NCI-H82 treated with DMSO at 0.1 percent for 48 hours (cell line): Measurements from ENCODE around the gene MACROD2.

Experiments
- DNase-seq: peaks from one replicate; lab custom pipeline; 2025; ENCODE audit not compliant: unreplicated experiment; lab: John Stamatoyannopoulos, UW

MACROD2 gene

DNA sequence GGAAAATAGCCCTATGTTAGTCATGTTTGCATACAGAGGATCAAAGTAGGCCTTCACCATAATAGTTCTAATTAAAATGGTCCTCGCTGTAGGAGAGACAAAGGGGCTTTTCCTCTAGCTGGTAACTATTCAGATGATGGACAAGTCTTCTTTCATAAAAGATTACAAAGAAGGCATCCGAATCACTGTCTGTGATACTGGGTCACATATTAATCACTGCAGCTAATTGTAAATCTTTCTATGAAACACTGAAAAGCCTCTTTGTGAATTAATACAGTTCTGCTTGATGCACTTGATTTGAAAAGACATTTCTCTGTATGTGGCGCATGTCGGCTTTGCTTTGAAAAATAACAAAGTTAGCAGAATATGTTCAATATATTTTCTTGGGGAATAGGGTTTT is 2057.1 kb downstream of the MACROD2 start:
- DNase-seq: no peak

DNA sequence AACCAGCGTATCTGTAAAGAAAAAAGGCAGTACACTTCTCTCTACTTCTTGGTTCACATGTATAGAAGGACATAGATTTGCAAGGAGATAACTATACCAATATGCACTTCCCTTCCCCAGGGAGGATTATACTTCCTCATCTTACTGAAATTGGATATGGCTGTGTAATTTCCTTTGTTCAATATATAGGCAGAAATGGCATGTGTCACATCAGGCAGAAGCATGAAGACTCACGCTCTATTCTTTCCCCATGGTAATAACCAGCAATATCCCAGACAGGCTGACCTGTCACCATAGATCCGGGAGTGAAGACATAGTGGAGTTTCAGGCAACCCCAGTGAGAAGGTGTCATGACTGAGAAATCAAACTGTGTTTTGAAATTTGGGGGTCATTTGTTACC is 2059.7 kb downstream of the MACROD2 start:
- no peak for DNase-seq

DNA sequence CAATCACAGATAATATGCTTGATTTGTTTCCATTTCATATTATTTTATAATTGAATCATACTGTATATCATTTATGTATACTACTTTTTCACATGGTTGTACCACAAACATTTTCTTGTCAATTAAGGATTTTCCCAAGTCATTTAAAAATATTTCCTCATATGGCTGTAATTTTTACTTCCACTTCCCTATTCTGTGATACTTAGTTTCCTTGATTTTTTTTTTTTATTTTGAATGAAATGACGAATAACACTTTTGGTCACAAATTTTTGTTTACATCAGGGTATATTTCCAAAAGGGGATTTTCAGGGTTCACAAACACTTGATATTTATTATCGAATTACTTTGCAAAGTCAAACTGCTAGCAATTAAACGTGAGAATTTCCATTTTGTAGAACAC is 2062.3 kb downstream of the MACROD2 start:
- no peak for DNase-seq

DNA sequence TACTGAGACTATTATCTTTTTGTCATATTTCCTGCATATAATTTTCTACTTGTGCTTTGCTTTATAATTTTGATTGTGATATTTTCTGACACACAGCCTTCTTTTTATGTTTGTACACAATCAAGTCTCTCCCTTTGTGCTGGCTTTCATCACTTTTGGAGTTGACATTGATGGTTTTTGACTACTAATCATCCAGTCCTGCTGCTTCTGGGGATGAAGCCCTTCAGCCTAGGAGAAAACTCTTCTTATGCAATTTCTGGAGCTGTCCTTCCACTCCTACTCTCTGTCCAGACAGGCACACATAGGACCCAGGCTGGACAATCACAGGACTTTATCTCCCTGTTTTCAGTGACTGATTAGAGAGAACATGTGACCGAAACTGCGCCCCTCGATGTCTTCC is 2063.0 kb downstream of the MACROD2 start:
- DNase-seq: no peak

DNA sequence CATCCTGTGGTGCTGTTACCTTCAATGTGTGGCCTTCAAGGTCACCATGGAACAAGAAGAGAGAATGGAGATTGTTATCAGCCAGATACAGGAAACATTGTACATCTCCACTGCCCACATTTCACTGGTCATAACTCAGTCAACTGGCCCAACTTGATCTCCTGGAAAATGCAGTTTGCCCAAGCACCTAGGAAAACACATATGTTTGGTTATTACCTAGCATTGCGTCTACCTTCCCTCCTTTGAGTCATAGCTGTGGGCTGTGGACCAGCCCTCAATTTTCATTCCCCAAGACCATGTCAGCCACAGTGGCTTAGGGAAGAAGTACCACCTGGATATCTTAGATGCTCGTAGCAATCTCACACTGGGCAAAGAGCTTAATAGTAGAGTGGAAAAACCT is 2064.5 kb downstream of the MACROD2 start:
- no peak for DNase-seq

DNA sequence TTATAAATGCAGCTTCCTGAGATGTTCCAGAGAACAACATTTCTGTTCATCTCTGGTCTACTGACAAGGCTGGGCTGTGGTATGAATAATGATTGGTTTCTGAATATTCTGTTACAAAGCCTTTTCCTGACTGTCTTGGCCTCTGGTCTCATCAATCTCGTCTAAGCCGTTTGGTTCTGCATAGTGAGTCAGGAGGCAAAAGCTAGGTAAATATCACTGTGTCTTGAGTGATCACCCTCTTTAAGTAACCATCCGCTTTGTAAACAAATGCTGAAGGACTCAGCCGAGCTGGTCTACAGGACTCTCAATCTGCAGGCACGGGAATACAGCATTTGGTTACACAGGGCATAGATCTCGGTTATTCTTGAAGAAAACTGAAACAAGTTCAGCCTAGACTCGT is 2066.0 kb downstream of the MACROD2 start:
- DNase-seq: no peak

DNA sequence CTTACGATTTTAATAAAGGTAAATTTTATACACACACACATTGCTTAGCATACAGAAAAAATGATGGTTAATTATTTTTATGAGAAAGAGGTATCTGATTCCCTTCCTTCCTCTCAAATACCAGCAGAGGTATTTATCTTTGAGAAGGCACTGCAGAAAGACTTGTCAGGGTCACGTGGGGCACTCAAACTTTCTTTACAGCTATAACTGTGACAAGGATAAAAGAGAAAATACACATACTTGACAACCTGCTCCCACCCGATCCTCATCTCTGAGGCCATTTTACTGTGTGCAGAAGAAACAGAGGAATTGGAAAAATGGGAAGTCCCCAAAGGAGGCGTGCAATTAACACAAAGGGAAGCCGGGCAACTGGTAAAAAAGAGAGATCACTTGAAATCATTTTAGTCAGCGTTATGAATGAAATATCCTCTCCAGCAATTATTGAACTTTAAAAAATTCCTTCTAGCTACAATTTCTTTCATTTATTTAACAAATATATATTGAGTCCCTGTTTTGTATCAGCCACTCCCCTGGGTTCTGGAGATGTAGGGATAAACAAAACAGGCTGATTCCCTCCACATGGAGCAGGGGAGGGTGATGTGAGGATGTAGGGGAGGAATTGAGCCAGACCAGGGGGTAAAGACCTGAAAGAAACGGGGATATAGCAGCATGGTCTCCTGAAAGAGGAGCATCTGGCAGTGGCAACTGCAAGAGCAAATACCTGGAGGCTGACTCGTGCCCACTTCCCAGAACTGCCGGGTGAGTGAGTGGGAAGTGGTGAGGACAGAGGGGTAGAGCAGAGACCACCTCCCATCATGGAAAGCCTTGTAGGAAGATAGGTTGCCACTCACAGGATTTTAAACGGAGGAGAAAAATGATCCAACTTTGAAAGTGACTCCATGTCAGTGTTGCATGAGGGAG is 2067.6 kb downstream of the MACROD2 start:
- no peak for DNase-seq

DNA sequence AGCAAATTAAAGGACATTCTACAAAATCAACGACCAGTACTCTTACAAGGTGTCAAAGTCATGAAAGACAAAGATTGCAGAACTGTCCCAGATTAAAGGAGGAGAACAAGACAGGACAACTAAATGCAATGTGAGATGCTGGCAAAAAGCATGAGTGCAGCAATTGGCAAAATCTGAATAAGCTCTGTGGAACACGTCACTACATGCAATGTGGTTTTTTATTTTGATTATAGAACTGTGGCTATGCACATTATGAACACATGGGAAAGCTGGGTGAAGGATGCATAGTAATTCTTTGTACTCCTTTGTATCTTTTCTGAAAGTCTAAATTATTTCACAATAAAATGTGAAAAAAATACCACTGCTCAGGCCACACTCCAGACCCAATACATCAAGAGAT is 2068.6 kb downstream of the MACROD2 start:
- no peak for DNase-seq

DNA sequence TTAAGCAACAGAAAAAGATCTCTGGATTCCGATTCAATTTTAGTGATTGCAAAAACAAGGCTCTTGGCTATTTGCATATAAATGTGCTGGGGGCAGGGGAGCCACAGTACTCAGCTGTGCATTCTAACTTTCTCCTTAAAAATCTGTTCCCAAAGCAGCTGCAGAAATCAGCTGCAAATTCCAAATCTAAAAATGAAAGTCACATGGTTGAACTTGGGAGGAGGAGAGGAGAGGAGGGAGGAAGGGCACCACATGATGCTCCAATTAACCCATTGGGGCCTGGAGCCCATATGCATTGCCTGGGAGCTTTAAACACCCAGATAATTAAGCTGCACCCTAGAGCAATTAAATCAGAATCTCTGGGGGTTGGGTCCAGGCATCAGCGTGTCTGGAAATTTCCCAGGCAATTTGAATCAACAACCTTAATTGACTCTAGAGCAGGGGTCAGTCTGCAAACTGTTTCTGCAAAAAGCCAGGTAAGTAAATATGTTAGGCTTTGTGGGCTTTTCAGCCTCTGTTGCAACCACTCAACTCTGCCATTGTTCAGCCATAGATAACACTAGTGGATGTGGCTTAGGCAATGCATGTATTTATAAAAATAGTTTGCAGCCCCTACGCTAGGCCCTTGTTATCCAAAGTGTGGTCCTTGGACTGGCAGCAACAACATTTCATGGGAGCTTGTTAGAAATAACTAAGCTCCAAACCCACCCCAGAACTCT is 2069.8 kb downstream of the MACROD2 start:
- no peak for DNase-seq

DNA sequence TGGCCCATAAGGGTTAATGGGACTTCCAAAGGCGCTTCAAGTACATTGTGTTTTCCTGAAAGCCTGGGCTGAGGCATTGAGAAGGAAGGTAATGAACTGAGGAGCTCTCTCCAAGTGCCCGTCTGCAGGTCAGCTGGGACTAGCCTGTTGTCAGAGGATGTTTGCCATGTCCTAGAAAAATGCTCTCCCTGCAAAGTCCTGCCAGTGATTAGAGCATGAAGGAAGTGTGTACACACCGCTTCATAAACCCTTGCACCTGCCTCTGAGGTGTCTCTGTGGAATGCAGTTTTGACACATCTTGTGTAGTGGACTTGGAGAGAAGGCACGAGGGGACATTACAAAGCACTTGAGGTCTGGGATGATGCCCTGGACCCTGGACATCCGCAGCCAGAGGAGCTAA is 2071.3 kb downstream of the MACROD2 start:
- no peak for DNase-seq

DNA sequence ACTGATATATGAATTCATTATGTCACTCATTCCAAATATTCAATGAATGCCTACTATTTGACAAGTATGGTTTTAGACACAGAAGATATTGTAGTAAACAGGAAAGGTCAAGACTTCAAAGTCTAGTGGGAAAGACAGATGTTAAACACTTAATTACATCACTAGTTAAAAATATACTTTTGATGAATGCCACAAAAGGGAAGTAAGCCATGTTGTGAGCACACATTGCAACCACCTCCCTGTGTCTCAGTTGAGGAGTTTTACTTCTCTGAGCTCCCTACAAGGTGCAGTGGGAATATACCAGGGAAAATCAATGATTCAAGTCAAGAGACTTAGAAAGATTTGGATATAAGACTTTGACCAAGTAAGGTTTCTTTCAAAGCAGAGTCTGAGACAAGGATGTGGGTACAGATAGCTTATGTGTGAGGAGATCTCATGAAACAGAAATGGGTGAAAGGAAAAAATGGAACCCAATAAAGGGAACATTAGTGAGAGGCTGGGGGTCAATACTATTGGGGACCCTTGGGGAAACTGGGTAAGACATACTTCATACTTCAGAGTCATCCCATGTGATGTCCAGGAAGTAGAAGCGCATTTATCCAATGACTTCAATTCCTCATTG is 2074.2 kb downstream of the MACROD2 start:
- no peak for DNase-seq

DNA sequence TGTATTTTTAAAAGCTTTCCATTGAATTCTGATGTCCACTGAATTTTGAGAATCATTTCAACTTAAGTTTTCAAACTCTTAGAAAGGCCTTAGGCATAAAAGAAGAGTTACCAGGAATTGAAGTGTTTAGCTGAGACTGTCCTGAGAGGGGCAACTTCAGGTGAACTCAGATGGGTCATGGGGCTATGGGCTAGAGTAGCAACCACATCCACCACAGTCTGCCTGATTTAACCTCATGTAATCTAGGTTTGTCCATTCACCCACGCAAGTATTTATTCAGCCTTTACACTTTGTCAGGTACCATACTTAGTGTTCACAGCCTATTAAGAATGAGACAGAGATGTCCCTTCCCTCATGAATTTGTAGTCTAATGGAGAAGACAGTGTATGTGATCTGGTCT is 2076.9 kb downstream of the MACROD2 start:
- no peak for DNase-seq

DNA sequence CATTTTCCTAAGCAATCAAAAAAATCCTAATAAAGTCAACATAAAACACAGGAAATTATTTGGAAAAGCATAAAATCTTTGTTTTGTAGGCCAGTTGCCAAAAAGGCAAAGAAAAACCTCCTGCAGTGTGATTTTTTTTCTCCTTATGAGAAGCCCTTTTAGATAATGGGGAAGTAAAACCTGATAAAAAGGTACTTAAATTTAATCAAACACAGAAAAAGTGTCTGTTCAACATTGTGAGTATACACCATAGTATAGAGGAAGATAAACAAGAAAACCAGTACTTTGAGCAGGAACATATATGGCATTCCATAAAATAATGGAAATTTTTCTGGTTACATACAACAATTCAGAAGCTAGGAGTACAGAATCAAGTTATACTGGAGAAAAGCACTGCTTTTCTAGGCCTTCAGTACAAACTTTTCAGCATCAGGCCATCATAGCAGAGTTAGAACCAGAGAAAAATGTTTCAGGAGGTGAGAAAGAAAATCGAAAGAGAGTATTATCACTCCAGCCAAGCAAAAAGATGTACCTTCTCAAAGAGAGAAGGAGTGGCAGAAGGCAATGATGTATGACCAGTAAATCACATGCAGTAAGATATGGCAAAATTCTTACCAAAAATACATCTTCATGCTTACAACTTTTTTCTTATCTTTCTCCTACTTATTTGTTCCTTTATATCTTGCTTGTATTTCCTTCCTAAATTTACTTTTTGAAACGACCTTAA is 2083.0 kb downstream of the MACROD2 start:
- no peak for DNase-seq

DNA sequence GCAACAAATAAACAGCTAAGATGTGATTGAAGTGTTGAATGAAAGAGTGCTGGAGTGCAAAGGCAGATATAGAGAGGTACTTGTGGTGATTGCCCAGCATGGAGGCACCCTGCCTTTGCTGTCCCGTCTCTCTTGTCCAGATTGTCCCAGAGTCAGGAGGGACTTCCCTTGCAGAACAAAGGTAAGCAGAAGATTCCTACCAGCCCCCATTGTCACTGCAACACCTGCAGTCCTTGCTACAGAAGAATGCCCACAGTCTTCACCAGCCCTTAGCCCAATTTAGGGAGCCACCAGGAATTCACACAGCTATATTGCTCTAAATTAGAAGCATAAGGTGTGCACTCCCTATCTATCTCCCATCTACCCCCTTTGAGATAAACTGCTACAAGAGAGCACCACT is 2086.1 kb downstream of the MACROD2 start:
- no peak for DNase-seq

DNA sequence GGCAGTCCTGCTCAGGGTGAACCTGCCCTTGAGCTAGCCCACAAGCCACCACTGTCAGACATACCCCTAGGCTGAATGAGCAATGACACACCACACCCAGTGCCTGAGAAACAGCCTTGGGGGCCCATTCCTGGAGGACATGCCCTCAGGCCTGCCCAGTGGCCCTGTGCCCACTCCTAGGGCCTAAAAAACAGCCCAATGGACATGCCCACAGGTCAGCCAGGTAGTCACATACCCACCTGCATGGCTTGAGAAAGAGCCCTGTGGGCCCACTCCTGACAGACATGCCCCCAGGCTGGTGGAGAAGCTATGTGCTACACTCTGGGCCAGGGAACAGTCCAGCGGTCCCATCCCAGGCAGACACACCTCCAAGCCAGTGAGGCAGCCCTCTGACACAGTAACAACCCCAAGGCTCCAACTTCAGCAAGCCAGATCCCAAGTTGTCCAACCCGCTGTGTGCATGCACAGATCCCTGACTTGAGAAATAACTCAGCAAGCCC is 2086.8 kb downstream of the MACROD2 start:
- no peak for DNase-seq

DNA sequence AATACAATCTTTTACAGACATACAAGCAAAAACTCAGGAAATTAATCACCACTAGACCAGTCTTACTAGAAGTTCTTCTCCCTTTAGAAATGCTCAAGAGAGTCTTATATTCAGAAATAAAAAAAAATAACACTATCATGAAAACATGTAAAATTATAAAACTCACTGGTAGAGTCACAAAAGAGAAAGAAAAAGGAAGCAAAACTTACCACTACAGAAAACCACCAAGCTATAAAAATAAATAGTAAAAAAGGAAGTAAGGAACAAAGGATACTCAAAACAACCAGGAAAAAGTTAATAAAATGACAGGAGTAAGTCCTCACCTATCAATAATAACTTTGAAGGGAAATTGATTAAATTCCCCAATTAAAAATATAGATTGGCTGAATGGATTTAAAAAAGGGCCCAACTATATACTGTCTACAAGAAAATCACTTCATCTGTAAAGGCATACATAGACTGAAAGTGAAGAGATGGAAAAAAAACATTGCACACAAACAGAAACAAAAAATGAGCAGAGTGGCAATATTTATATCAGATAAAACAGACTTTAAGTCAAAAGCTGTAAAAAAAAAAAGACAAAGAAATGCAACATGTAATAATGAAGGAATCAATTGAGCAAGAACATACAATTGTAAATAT is 2088.4 kb downstream of the MACROD2 start:
- DNase-seq: no peak

DNA sequence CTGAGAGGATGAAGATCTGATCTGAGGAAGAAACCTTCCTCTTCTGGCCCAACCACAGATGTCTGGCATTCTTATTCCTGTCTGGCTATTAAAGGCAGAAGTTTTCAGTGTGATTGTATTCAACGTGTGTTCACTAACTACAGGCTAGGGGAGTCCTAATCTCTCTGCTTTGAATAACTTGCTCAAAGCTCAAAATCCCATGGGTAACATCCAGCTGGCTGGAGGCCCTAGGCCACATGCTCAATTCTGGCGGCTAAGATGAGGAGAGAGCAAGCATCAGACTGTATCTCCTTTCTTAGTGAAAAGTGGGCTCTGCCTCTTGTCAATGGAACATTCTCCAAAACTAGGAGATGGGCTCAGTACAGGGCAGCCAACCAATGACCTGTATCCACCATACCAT is 2099.9 kb downstream of the MACROD2 start:
- no peak for DNase-seq

DNA sequence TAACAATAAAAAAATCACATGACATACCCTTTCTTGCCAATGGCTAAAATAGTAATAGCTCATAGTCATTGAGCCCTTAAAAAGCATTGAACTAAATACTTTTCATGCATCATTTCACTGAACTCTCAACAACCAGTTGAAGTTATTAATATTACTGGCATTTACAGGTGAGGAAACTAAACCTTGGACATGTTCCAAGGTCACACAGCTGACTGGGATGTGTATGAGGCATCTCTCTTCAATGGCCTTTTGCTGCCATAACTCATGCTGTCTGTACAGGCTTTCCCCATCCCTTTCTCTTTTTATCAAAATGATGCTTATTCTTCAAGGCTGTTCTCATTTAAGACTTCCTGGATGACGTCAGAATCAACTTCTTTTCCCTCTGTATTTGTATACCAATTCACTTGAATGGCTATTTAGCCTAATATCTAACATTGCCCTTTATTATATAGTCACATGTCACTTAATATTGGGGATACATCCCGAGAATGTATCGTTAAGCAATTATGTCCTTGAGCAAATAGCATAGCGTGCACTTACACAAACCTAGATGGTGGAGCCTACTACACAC is 2101.5 kb downstream of the MACROD2 start:
- DNase-seq: no peak

DNA sequence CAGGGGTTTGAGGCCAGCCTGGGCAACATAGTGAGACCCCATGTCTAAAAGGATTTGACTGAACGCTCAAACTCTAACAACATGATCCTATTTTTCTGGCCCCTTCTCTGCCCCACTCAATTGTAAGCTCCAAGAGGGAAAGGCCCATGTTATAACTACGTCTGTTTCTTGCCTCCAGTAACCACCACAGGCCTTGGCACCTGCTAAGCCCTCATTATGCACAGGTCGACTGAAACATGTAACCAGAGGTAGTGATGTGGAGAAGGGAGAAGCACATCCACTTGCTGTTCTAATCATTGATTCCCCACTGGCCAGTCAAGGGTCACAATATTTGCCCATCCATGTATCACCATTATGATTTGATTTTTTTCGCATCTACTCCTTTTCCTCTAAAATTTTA is 2102.5 kb downstream of the MACROD2 start:
- DNase-seq: no peak

DNA sequence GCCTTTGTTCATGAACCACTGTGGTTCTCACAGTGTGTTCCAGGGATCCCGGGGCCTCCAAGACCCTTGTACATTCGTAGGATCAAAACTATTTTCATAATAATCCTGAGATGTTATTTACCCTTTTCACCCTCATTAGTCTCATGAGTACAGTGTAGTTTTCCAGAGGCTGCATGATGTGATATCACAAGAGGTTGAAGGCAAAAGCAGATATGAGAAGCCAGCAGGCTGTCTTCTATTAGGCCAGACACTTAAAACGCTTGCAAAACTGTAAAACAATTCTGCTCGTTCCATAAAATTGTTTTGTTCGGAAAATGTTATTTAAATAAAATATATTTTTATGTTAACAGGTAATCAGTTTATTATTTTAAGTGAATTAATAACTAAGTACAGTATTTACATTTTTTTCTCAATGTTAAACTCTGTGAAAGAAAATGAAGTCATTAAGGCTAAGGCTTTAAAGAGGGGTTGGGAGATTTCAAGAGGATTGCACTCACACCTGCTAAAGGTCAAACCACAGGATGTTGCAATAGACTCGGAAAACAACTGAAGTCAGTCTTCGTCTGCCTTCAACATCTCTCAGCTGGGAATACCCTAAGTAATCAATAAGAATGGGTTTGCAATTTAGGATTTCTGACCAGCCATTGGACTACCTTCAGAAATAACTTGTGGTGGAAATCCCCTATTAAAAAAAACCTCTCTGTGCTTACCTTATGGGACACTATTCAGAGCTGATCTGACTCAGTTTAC is 2103.7 kb downstream of the MACROD2 start:
- DNase-seq: no peak
